Breast epithelium (tissue), 4 donors: ENCODE data around the gene ATXN1. TPM values are rescaled to one million over a fixed set of nuclear protein-coding genes. Genes with fewer than 3 reads are reported as not detected.

Experiments
- DNase-seq, 2 donors: peaks; one replicate each; pipeline ENCODE4 v3.0.0-alpha.2; 2019; ENCODE audit warnings: low spot score in 2 of 2
- H3K27ac ChIP-seq, 2 donors: fragments of 200-600 bp; sonication (generic) in 1 of 2; one replicate each; pipeline ENCODE4 v1.5.1; 2016 to 2019; ENCODE audit warnings: mild to moderate bottlenecking in 1 of 2
- H3K27me3 ChIP-seq, 2 donors: fragments of 200-600 bp; sonication (generic) in 1 of 2; one replicate each; pipeline versions ENCODE4 v1.5.1 to v1.6.0; 2017 to 2019; ENCODE audit warnings: control low read depth in 1 of 2, mild to moderate bottlenecking in 1 of 2
- H3K36me3 ChIP-seq: fragments of 200-600 bp; one replicate; pipeline ENCODE4 v1.5.1; 2019
- H3K4me1 ChIP-seq, 2 donors: fragments of 200-600 bp; sonication (generic); one replicate each; pipeline ENCODE4 v1.5.1; 2016 to 2019; ENCODE audit warnings: control low read depth in 1 of 2
- H3K4me3 ChIP-seq, 3 donors: fragments of 200-600 bp; sonication (generic); 1 replicate in 2 of 3; 2 replicates in 1 of 3; pipeline ENCODE4 v1.5.1; 2016 to 2019; ENCODE audit warnings: mild to moderate bottlenecking in 3 of 3, moderate library complexity in 2 of 3
- H3K9me3 ChIP-seq, 2 donors: fragments of 200-600 bp; sonication (generic) in 1 of 2; one replicate each; pipeline ENCODE4 v1.5.1; 2016 to 2019; ENCODE audit warnings: control low read depth in 1 of 2
- POLR2A ChIP-seq: fragments of 450-650 bp; IDR thresholded peaks from one replicate; pipeline ENCODE4 v1.6.1; 2016; ENCODE audit warnings: antibody characterized with exemption, mild to moderate bottlenecking, moderate library complexity
- POLR2AphosphoS5 ChIP-seq, 3 donors: sonication (generic); formaldehyde crosslinking; IDR thresholded peaks; one replicate each; pipeline ENCODE4 v1.6.1; 2017; ENCODE audit warnings: antibody characterized with exemption in 3 of 3
- intact Hi-C: fragments of 100-400 bp; cut with DNase I; formaldehyde crosslinking; loops from one replicate; pipeline ENCODE4 v1.15.1; 2023; ENCODE audit warnings: low total_unique reads
- total RNA-seq, 3 donors: library from RNA; depleted of rRNA; stranded (reverse); fragments of >200 nt; gene quantifications; one replicate each; pipeline ENCODE4 v1.1.0, GENCODE V29; 2016
- TF ChIP-seq, protein P1 (sequence below), 3 donors: fragments of 450-650 bp; IDR thresholded peaks; one replicate each; pipeline ENCODE4 v1.5.1; 2016 to 2017; ENCODE audit warnings: antibody characterized with exemption in 3 of 3, mild to moderate bottlenecking in 3 of 3, moderate library complexity in 3 of 3

ATXN1 gene
- total RNA-seq, 3 donors from 2014 or later = 26.7 to 63.2 (median 37.4) TPM

DNA sequence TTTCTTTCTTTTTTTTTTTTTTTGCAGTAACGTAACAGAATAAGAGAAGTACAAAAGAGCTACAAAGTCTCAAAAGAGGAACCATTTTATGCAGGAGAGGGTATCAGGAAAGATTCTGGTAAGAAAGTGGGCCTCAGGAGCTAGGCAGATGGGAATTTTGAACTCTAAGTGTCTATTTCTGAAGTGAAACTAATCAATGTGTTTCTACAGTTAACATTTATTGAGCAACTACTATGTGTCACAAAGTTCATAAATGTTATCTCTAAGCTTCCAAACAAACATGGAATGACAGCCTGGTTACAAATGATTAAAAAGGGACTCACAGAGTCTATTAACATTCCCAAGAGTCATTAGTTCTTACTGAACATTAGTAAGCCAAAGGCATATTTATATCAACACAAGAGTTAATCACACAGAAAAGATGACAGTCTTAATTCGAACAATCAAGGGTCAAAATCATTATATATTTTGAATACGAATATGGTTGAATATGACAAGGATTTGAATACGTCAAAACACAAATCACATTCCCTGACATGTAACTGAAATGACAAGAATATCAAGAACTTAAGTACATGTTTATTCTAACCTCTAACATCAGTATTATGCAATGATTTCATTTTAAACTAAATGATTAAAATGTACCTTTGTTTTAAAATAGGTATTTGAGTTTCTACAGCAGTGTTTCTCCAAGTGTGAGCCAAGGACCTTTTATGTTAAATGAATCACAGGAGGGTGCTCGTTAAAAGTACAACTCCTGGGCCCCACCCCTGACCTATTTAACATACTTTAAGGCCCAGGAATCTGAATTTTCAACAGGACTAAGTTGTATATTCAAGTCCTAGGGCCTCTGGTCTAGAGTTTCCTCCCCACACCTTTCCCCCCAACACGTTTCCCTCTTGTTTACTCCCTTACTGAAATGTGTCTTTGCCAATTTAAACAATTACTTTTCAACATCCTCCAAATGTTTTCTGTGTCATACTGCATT, 89.7 kb downstream of the ATXN1 start:
- intact Hi-C loops = no loop called here
- TF ChIP-seq POLR2AphosphoS5 (IDR thresholded peaks at IDR 0.05) (no peak), POLR2A (no peak)
- TF ChIP-seq, protein P1, sequence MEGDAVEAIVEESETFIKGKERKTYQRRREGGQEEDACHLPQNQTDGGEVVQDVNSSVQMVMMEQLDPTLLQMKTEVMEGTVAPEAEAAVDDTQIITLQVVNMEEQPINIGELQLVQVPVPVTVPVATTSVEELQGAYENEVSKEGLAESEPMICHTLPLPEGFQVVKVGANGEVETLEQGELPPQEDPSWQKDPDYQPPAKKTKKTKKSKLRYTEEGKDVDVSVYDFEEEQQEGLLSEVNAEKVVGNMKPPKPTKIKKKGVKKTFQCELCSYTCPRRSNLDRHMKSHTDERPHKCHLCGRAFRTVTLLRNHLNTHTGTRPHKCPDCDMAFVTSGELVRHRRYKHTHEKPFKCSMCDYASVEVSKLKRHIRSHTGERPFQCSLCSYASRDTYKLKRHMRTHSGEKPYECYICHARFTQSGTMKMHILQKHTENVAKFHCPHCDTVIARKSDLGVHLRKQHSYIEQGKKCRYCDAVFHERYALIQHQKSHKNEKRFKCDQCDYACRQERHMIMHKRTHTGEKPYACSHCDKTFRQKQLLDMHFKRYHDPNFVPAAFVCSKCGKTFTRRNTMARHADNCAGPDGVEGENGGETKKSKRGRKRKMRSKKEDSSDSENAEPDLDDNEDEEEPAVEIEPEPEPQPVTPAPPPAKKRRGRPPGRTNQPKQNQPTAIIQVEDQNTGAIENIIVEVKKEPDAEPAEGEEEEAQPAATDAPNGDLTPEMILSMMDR (IDR thresholded peaks at IDR 0.05) = no peak
- Histone ChIP-seq H3K27me3 (no peaks in the 10 kb centered on the region), H3K4me1 (no peaks in the 10 kb centered on the region), H3K4me3 (no peak overlapping the region), H3K27ac (peak overlapping the region in 1 of 2 donors; percentile 24), H3K36me3 (no peaks in the 10 kb centered on the region), H3K9me3 (no peaks in the 10 kb centered on the region)
- no peak for DNase-seq

DNA sequence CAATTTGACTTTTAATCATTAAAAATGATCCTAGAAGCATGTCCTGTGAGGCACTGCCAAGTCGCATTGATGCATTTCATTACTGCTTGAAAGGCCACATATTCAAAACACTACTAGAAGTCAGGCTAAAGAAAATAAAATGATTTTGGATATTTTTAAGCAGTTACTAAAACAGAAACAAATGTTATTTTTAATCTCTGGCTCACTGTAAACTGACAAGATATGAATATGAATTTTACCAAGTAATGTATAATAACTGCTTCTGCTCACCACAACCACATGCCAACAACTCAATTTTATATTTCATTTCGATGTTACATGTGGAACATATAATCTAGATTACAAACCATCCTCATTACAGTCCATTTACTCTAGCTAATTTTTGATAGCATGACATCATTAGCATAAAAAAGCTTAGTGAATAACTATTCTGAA, 90.6 kb downstream of the ATXN1 start:
- Histone ChIP-seq H3K4me1 (no peaks in the 10 kb centered on the region), H3K36me3 (no peaks in the 10 kb centered on the region), H3K9me3 (no peaks in the 10 kb centered on the region), H3K27me3 (no peaks in the 10 kb centered on the region), H3K4me3 (no peak overlapping the region), H3K27ac (no peak overlapping the region)
- TF ChIP-seq POLR2AphosphoS5 (IDR thresholded peaks at IDR 0.05) = no peak
- TF ChIP-seq, protein P1 (IDR thresholded peaks at IDR 0.05) = no peak
- TF ChIP-seq POLR2A = no peak
- intact Hi-C loops = no loop called here
- no peak for DNase-seq

DNA sequence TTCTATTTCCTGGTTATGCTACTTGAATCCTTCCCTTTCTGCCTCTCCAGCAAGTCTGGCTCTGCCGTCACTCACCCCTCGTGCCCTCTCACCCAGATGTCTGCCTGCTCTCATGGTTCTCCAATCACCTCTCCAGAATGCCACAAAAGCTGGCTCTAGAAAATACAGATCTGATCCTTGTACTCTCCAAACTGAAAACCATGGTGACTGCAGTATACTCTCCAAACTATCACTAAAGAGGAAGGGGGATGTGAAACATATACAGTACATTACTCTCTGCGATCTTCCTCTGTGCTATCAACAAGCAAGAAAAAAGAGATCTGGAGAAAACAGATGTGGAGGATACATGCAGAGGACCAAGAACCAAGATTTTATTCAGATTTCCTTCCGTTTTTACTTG, 91.1 kb downstream of the ATXN1 start:
- TF ChIP-seq POLR2A (no peak), POLR2AphosphoS5 (IDR thresholded peaks at IDR 0.05) (no peak)
- TF ChIP-seq, protein P1 (IDR thresholded peaks at IDR 0.05) = no peak
- Histone ChIP-seq H3K36me3 (no peaks in the 10 kb centered on the region), H3K4me3 (no peak overlapping the region), H3K27ac (no peak overlapping the region), H3K4me1 (no peaks in the 10 kb centered on the region), H3K27me3 (no peaks in the 10 kb centered on the region), H3K9me3 (no peaks in the 10 kb centered on the region)
- no peak for DNase-seq
- intact Hi-C loops = no loop called here

DNA sequence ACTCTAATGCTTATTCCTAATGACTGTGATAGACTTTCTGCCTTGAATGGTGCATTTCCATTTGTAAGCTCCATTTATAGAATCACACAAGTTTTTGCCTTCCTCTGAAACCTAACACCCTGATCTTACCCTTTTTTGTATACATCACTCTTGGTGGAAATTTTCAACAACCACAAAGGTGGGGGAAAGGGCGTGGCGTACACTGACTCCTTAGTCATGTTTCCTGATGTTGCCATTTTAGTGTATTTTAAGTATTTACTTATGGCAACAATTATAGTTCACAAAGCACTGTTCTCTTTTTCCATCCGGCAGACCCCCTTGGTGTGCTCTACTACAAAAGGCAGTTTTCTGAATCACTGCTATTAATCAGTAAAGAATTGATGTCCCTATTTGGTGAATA, 92.0 kb downstream of the ATXN1 start:
- no peak for DNase-seq
- Histone ChIP-seq H3K27ac (no peak overlapping the region), H3K27me3 (no peaks in the 10 kb centered on the region), H3K9me3 (no peaks in the 10 kb centered on the region), H3K4me3 (no peak overlapping the region), H3K36me3 (no peaks in the 10 kb centered on the region), H3K4me1 (no peaks in the 10 kb centered on the region)
- intact Hi-C loops = no loop called here
- TF ChIP-seq, protein P1 (IDR thresholded peaks at IDR 0.05) = no peak
- no peak for TF ChIP-seq POLR2A
- no peak for TF ChIP-seq POLR2AphosphoS5 (IDR thresholded peaks at IDR 0.05)

DNA sequence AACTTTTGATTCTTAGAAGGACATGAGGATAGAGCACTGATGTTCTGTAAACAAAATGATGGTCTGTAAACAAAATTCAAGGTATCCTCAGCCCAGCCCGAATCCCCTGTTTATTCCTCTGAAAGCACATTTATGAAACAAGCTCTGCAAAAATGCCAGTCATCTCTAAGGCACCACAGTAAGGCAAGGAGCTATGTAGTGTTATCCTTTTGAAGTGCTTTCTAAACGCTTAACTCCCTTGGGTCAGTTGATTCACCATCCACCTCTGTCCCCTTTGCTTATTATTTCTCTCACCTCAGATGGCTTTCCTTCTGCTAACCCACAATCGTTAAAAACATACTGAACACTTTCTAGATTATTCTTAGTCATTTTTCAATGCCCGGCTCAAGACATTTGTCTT, 93.8 kb downstream of the ATXN1 start:
- Histone ChIP-seq H3K27ac (no peak overlapping the region), H3K4me1 (no peaks in the 10 kb centered on the region), H3K4me3 (no peak overlapping the region), H3K36me3 (no peaks in the 10 kb centered on the region), H3K9me3 (no peaks in the 10 kb centered on the region), H3K27me3 (no peaks in the 10 kb centered on the region)
- intact Hi-C loops = no loop called here
- no peak for DNase-seq
- TF ChIP-seq POLR2A = no peak
- TF ChIP-seq POLR2AphosphoS5 (IDR thresholded peaks at IDR 0.05) = no peak
